ENCODE data around the gene TSHZ1.

DNA sequence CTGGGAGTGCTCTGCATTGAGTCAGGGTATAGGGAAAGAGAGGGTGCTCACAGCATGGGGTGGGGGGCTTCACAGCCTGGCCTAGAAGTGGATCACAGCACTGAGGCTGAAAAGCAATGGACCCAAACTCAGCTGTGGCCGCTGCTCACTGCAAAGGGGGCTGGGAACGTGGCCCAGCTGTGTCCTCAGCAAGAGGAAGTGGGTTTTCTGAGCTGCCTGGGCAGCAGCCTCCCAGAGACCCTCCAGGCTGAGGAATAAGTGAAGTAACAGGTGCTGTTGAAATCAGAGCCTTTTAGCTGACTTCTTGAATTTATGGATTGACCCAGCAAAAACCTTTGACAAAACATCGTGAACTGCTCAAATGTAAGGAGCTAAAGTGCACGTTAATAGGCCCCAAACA is 36.9 kb upstream of the TSHZ1 start:
- TF ChIP-seq, protein P1, sequence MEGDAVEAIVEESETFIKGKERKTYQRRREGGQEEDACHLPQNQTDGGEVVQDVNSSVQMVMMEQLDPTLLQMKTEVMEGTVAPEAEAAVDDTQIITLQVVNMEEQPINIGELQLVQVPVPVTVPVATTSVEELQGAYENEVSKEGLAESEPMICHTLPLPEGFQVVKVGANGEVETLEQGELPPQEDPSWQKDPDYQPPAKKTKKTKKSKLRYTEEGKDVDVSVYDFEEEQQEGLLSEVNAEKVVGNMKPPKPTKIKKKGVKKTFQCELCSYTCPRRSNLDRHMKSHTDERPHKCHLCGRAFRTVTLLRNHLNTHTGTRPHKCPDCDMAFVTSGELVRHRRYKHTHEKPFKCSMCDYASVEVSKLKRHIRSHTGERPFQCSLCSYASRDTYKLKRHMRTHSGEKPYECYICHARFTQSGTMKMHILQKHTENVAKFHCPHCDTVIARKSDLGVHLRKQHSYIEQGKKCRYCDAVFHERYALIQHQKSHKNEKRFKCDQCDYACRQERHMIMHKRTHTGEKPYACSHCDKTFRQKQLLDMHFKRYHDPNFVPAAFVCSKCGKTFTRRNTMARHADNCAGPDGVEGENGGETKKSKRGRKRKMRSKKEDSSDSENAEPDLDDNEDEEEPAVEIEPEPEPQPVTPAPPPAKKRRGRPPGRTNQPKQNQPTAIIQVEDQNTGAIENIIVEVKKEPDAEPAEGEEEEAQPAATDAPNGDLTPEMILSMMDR (IDR thresholded peaks at IDR 0.05): no peak
- no peak for TF ChIP-seq POLR2A (IDR thresholded peaks at IDR 0.05)

Data from body of pancreas (tissue), 4 donors.